Stimulated activated CD4-positive, alpha-beta T cell treated with anti-CD3 and anti-CD28 coated beads, Interleukin-1b, Interleukin-23, amount 100 ng/mL, for 1 hour (primary cell): ENCODE results near the gene CPLX3.

Experiments
- DNase-seq, 2 donors: peaks; one replicate each; pipeline ENCODE4 v3.0.0-alpha.2; 2020; ENCODE audit warnings: low read depth in 2 of 2

The CPLX3 gene

GRCh38 chr15:74788042-74788682 lies 38.3 kb upstream of the CPLX3 start:
- no peak for DNase-seq

- DNase-seq, result no peak
Observed at GRCh38 chr15:74788683-74789151, 37.7 kb upstream of the CPLX3 start.

GRCh38 chr15:74789171-74789631 lies 37.2 kb upstream of the CPLX3 start:
- no peak for DNase-seq

- DNase-seq, result no peak
Observed at GRCh38 chr15:74789741-74790079, 36.7 kb upstream of the CPLX3 start.

GRCh38 chr15:74790080-74790916 lies 36.1 kb upstream of the CPLX3 start:
- no peak for DNase-seq

- DNase-seq, result no peak
Observed at GRCh38 chr15:74791007-74791406, 35.4 kb upstream of the CPLX3 start.

GRCh38 chr15:74791667-74792066 lies 34.8 kb upstream of the CPLX3 start:
- no peak for DNase-seq

- DNase-seq, result no peak
Observed at GRCh38 chr15:74792227-74793016, 34.0 kb upstream of the CPLX3 start.

- DNase-seq, result no peak
Observed at GRCh38 chr15:74793135-74794028, 33.0 kb upstream of the CPLX3 start.

- DNase-seq, result no peak
Observed at GRCh38 chr15:74794248-74794969, 32.0 kb upstream of the CPLX3 start.

- no peak for DNase-seq
Observed at GRCh38 chr15:74794970-74795349, 31.5 kb upstream of the CPLX3 start.

- DNase-seq, result no peak
Observed at GRCh38 chr15:74795966-74796625, 30.3 kb upstream of the CPLX3 start.

- DNase-seq, result no peak
Observed at GRCh38 chr15:74798388-74799254, 27.8 kb upstream of the CPLX3 start.

GRCh38 chr15:74799255-74799855 lies 27.1 kb upstream of the CPLX3 start:
- no peak for DNase-seq

- DNase-seq, result peak; percentile 72 to 81
Observed at GRCh38 chr15:74799856-74800558, 26.4 kb upstream of the CPLX3 start.

- no peak for DNase-seq
Observed at GRCh38 chr15:74800559-74801094, 25.8 kb upstream of the CPLX3 start.

GRCh38 chr15:74801311-74801997 lies 25.0 kb upstream of the CPLX3 start:
- DNase-seq, result no peak
